Memory B cell (primary cell): Measurements from ENCODE around the gene P2RY8.
"Not testable (repeated sequence)": the region's sequence is repeated elsewhere in the genome, so short reads cannot be mapped to it uniquely, and the experiment has no call there.

Experiments used
- ATAC-seq: fragments of 150-1000 bp; cut with Tn5 transposase; 2 replicates; pipeline ENCODE4 v1.10.0; 2021; ENCODE audit warnings: low read depth, mild to moderate bottlenecking, moderate library complexity
- DNase-seq, 2 donors: peaks; one replicate each; pipeline ENCODE4 v3.0.0; 2022; ENCODE audit warnings: low spot score in 2 of 2
- H3K27ac Mint-ChIP-seq: one replicate; pipeline ENCODE4 v1.8.0; 2022; ENCODE audit warnings: mild to moderate bottlenecking, moderate library complexity, mixed read lengths
- H3K27me3 Mint-ChIP-seq: one replicate; pipeline ENCODE4 v1.8.0; 2022; ENCODE audit warnings: mixed read lengths
- H3K36me3 Mint-ChIP-seq: one replicate; pipeline ENCODE4 v1.8.0; 2022; ENCODE audit warnings: mild to moderate bottlenecking, mixed read lengths
- H3K4me1 Mint-ChIP-seq: one replicate; pipeline ENCODE4 v1.8.0; 2022; ENCODE audit warnings: mixed read lengths
- H3K4me3 Mint-ChIP-seq: one replicate; pipeline ENCODE4 v1.8.0; 2022; ENCODE audit warnings: mild to moderate bottlenecking, moderate library complexity, mixed read lengths
- H3K9me3 Mint-ChIP-seq: one replicate; pipeline ENCODE4 v1.8.0; 2022; ENCODE audit warnings: mixed read lengths

The P2RY8 gene

GRCh38 chrX:1451251-1451660 is 85.7 kb downstream of the P2RY8 start:
- Mint-ChIP-seq H3K9me3 (peaks cover 11% of the 10 kb centered on the region), H3K36me3 (peaks cover 24% of the 10 kb centered on the region), H3K27ac (peak overlapping the region; percentile 56), H3K27me3 (no peaks in the 10 kb centered on the region), H3K4me1 (peaks cover 44% of the 10 kb centered on the region), H3K4me3 (peak overlapping the region; percentile 81)
- ATAC-seq: no peak
- no peak for DNase-seq

- Mint-ChIP-seq H3K36me3 (peaks cover 24% of the 10 kb centered on the region), H3K27me3 (no peaks in the 10 kb centered on the region), H3K4me3 (no peak overlapping the region), H3K27ac (peak overlapping the region; percentile 58), H3K4me1 (peaks cover 48% of the 10 kb centered on the region), H3K9me3 (peaks cover 11% of the 10 kb centered on the region)
- no peak for DNase-seq
- no peak for ATAC-seq
These were observed 86.4 kb downstream of the P2RY8 start for GRCh38 chrX:1450361-1451161.

DNA sequence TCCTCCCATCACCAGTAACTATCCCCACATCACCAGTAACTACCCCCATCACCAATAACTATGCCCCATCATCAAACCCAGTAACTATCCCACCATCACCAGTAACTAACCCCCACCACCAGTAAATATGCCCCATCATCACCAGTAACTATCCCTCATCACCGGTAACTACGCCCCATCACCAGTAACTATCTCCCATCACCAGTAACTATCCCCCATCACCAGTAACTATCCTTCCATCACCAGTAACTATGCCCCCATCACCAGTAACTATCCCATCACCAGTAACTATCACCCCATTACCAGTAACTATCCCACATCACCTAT is 87.2 kb downstream of the P2RY8 start:
- Mint-ChIP-seq H3K4me1 (peaks cover 50% of the 10 kb centered on the region), H3K4me3 (peak overlapping the region; percentile 25), H3K36me3 (peaks cover 28% of the 10 kb centered on the region), H3K27me3 (no peaks in the 10 kb centered on the region), H3K9me3 (peaks cover 14% of the 10 kb centered on the region), H3K27ac (peak overlapping the region; percentile 58)
- DNase-seq: no peak
- no peak for ATAC-seq

- Mint-ChIP-seq H3K4me1 (peaks cover 53% of the 10 kb centered on the region), H3K9me3 (peaks cover 16% of the 10 kb centered on the region), H3K4me3 (no peak overlapping the region), H3K27me3 (no peaks in the 10 kb centered on the region), H3K36me3 (peaks cover 33% of the 10 kb centered on the region), H3K27ac (peak overlapping the region; percentile 58)
- ATAC-seq: no peak
- DNase-seq: no peak
These were observed 87.8 kb downstream of the P2RY8 start for GRCh38 chrX:1449036-1449822.

DNA sequence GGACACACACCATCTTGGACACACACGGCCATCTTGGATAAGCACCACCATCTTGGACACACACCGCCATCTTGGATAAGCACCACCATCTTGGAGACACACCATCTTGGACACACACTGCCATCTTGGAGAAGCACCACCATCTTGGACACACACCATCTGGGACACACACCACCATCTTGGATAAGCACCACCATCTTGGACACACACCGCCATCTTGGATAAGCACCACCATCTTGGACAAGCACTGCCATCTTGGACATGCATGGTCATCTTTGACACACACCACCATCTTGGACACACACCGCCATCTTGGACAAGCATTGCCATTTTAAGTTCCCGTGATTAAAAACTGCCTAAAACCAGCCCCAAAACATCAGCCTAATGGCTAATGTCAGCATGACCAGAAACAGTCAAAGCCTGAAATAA is 88.4 kb downstream of the P2RY8 start:
- not testable (repeated sequence) for H3K27me3 Mint-ChIP-seq, DNase-seq, H3K4me3 Mint-ChIP-seq, ATAC-seq
- Mint-ChIP-seq H3K27ac (peak overlapping the region; percentile 72), H3K36me3 (peaks cover 35% of the 10 kb centered on the region), H3K4me1 (peaks cover 53% of the 10 kb centered on the region), H3K9me3 (peaks cover 16% of the 10 kb centered on the region)

DNA sequence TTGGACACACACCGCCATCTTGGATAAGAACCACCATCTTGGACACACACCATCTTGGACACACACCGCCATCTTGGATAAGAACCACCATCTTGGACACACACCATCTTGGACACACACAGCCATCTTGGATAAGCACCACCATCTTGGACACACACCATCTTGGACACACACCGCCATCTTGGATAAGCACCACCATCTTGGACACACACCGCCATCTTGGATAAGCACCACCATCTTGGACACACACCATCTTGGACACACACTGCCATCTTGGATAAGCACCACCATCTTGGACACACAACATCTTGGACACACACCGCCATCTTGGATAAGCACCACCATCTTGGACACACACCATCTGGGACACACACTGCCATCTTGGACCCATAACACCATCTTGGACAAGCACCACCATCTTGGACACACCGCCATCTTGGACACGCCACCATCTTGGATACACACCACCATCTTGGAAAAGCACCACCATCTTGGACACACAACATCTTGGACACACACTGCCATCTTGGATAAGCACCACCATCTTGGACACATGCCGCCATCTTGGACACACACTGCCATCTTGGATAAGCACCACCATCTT is 88.9 kb downstream of the P2RY8 start:
- not testable (repeated sequence) for ATAC-seq, H3K27me3 Mint-ChIP-seq, DNase-seq, H3K4me3 Mint-ChIP-seq
- Mint-ChIP-seq H3K4me1 (peaks cover 53% of the 10 kb centered on the region), H3K27ac (peak overlapping the region; percentile 72), H3K9me3 (peaks cover 16% of the 10 kb centered on the region), H3K36me3 (peaks cover 35% of the 10 kb centered on the region)

DNA sequence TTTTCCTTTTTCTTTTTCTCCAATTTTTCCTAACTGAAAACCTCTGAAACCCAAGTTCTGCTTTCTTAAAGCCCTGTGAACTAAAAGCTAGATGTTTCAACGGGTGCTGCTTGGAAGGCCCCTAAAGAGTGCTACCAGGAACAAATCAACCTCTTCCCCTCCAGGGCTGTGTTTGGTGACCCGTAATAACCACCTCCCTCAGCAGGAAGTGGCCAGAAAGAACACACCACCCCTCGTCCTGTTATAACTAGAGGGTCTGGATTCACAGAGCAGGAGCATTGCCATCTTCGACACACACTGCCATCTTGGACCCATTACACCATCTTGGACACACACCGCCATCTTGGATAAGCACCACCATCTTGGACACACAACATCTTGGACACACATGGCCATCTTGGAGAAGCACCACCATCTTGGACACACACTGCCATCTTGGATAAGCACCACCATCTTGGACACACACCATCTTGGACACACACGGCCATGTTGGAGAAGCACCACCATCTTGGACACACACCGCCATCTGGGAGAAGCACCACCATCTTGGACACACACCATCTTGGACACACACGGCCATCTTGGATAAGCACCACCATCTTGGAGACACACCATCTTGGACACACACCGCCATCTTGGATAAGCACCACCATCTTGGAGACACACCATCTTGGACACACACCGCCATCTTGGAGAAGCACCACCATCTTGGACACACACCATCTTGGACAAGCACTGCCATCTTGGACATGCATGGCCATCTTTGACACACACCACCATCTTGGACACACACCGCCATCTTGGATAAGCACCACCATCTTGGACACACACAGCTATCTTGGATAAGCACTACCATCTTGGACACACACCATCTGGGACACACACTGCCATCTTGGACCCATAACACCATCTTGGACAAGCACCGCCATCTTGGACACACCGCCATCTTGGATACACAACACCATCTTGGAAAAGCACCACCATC is 89.7 kb downstream of the P2RY8 start:
- DNase-seq, H3K27ac Mint-ChIP-seq, H3K4me3 Mint-ChIP-seq, H3K27me3 Mint-ChIP-seq: not testable (repeated sequence)
- peak; percentile 87 for ATAC-seq
- peaks cover 55% of the 10 kb centered on the region for H3K4me1 Mint-ChIP-seq
- H3K36me3 Mint-ChIP-seq: peaks cover 35% of the 10 kb centered on the region
- peaks cover 16% of the 10 kb centered on the region for H3K9me3 Mint-ChIP-seq

- no peak overlapping the region for H3K4me3 Mint-ChIP-seq
- DNase-seq: no peak
- no peaks in the 10 kb centered on the region for H3K27me3 Mint-ChIP-seq
- peaks cover 35% of the 10 kb centered on the region for H3K36me3 Mint-ChIP-seq
- H3K9me3 Mint-ChIP-seq: peaks cover 16% of the 10 kb centered on the region
- no peak for ATAC-seq
- H3K27ac Mint-ChIP-seq: peak overlapping the region; percentile 64
- H3K4me1 Mint-ChIP-seq: peaks cover 36% of the 10 kb centered on the region
These were observed 92.2 kb downstream of the P2RY8 start for GRCh38 chrX:1444561-1445500.

GRCh38 chrX:1443496-1444075 is 93.4 kb downstream of the P2RY8 start:
- peaks cover 28% of the 10 kb centered on the region for H3K36me3 Mint-ChIP-seq
- H3K9me3 Mint-ChIP-seq: peaks cover 12% of the 10 kb centered on the region
- DNase-seq: no peak

GRCh38 chrX:1442724-1443367 is 94.1 kb downstream of the P2RY8 start:
- Mint-ChIP-seq H3K4me3 (no peak overlapping the region), H3K9me3 (peaks cover 8% of the 10 kb centered on the region), H3K27me3 (no peaks in the 10 kb centered on the region), H3K27ac (no peak overlapping the region), H3K36me3 (peaks cover 22% of the 10 kb centered on the region), H3K4me1 (peaks cover 20% of the 10 kb centered on the region)
- DNase-seq (no peak), ATAC-seq (no peak)

More at GRCh38 chrX:1443496-1444075, 93.4 kb downstream of the P2RY8 start:
- Mint-ChIP-seq H3K4me1 (peaks cover 24% of the 10 kb centered on the region), H3K4me3 (no peak overlapping the region), H3K27ac (no peak overlapping the region), H3K27me3 (no peaks in the 10 kb centered on the region)
- no peak for ATAC-seq

DNA sequence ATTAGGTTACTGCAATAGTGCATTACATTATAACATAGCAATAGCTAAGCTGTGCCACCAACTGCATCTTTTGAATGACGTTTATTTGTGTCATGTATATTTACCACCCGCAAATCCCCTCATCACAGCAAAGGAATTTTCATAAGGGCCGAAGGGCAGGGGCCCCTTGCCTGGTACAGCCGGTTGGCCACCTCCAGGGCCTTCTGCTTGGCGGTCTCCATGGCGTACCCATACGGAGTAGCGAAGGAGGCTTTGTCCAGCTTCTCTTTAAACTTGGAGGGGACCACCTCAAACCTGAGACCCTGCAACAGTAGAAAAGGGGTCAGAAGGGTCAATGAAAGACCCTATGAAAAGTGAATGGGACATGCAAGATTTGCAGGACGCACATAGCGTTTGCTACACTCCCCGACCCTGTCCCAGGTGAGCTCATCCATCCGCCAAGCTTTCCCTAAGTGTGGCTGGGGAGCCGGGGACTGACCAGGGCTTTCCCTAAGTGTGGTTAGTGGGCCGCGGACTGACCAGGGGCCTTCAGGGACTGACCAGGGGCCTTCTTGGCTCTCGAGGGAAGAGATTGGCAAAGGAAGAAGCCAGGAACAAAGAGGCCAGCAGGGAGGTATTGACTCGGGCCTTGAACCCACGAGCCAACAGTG is 94.8 kb downstream of the P2RY8 start:
- H3K4me1 Mint-ChIP-seq: peaks cover 15% of the 10 kb centered on the region
- ATAC-seq: no peak
- no peaks in the 10 kb centered on the region for H3K27me3 Mint-ChIP-seq
- H3K9me3 Mint-ChIP-seq: peaks cover 5% of the 10 kb centered on the region
- DNase-seq: no peak
- H3K36me3 Mint-ChIP-seq: peaks cover 26% of the 10 kb centered on the region
- H3K4me3 Mint-ChIP-seq: no peak overlapping the region
- H3K27ac Mint-ChIP-seq: no peak overlapping the region
